HG03469 (cell line): ENCODE data around the gene BMPR1A.

Experiments used
- ATAC-seq: cut with Tn5 transposase; IDR thresholded peaks from one replicate; pipeline ENCODE4 v1.9.1; 2021; ENCODE audit warnings: mild to moderate bottlenecking, moderate library complexity, moderate number of reproducible peaks; ENCODE audit not compliant: unreplicated experiment

BMPR1A gene

DNA sequence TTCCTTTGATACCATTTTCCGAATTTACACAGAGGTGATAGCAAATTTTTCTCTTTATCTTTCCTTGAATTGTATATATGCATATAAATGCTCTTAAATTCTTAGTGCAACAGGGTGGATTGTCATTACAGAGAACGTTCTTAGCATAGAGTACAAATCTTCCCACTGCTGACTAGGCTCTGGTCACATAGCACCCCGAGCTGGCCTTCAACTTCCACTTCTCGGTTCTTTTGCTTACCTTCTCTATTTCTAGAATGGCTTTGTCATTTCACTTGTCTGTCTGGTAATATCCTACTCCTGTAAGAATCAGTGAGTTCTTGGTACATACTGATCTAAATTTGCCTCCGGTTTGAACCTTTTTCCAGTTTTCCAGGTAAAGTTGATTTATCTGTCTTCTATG is 225.3 kb downstream of the BMPR1A start:
- no peak for ATAC-seq
